Small intestine (tissue), 16 donors: ENCODE data around the gene BUD31. TPM values are rescaled to one million over a fixed set of nuclear protein-coding genes. Genes with fewer than 3 reads are reported as not detected.

Source experiments
- DNase-seq, 2 donors: peaks; one replicate each; pipeline versions ENCODE4 v3.0.0 to v3.0.0-alpha.2; 2013
- FAIRE-seq: peaks from 2 replicates; lab custom pipeline; 2012; peaks lifted over from hg19 to GRCh38; lab: Jason Lieb, UNC
- H3K27ac ChIP-seq, 3 donors: one replicate each; pipeline ENCODE4 v1.5.1; 2013; ENCODE audit warnings: low read length in 2 of 3, mild to moderate bottlenecking in 2 of 3, control low read depth in 1 of 3, inconsistent platforms in 1 of 3, low read depth in 1 of 3, moderate library complexity in 1 of 3
- H3K27me3 ChIP-seq, 3 donors: one replicate each; pipeline ENCODE4 v1.6.1; 2013; ENCODE audit warnings: low read length in 3 of 3, inconsistent platforms in 1 of 3; ENCODE audit not compliant: control insufficient read depth in 3 of 3, insufficient read depth in 3 of 3
- H3K36me3 ChIP-seq, 3 donors: one replicate each; pipeline ENCODE4 v1.6.1; 2013; ENCODE audit warnings: low read length in 3 of 3, inconsistent platforms in 1 of 3, low read depth in 1 of 3, mild to moderate bottlenecking in 1 of 3, moderate library complexity in 1 of 3; ENCODE audit not compliant: control insufficient read depth in 3 of 3, insufficient read depth in 2 of 3
- H3K4me1 ChIP-seq, 3 donors: one replicate each; pipeline ENCODE4 v1.6.1; 2013; ENCODE audit warnings: low read length in 2 of 3, inconsistent platforms in 1 of 3, low read depth in 1 of 3, mild to moderate bottlenecking in 1 of 3, moderate library complexity in 1 of 3; ENCODE audit not compliant: control insufficient read depth in 3 of 3, insufficient read depth in 2 of 3
- H3K4me3 ChIP-seq, 3 donors: one replicate each; pipeline ENCODE4 v1.5.1; 2013; ENCODE audit warnings: low read length in 3 of 3, control low read depth in 1 of 3, inconsistent platforms in 1 of 3, low read depth in 1 of 3, mild to moderate bottlenecking in 1 of 3, moderate library complexity in 1 of 3
- H3K9me3 ChIP-seq, 2 donors: one replicate each; pipeline ENCODE4 v1.6.1; 2013; ENCODE audit warnings: low read depth in 1 of 2, low read length in 1 of 2; ENCODE audit not compliant: control insufficient read depth in 2 of 2, insufficient read depth in 1 of 2
- WGBS, 3 donors: extraction: QIAGEN DNeasy Blood & Tissue Kit; methylation state at CpG; one replicate each; pipeline ENCODE4 v1.1.7; 2013; 5-methylcytosine and 5-hydroxymethylcytosine counted together
- long read RNA-seq, 10 donors: transcript quantifications; one replicate each; lab custom pipeline, GENCODE V29; 2026
- polyA plus RNA-seq, 4 donors: library from polyadenylated mRNA; stranded (reverse) in 3 of 4; unstranded in 1 of 4; fragments of 200-250 nt in 3 of 4; fragments of 120-200 nt in 1 of 4; gene quantifications; one replicate each; pipeline versions ENCODE4 v1.2.1 to v1.2.3, GENCODE V29; 2013
- donor health status: healthy with polysubstance abuse.
- donor health status: control.
- donor health status: control.
- donor health status: Bipolar disorder and iron deficiency.
- donor health status: healthy.

Gene BUD31
- polyA plus RNA-seq, result 100 to 1,000 TPM in 3 of 4 donors, 10 to 100 TPM in 1; 71.9 to 166 (median 132) TPM
- long read RNA-seq, donor 1, transcript BUD31-201 (6 exons, 1,035 nt), result minor isoform, 15 of 102 reads
- long read RNA-seq, donor 1, transcript BUD31-202 (6 exons, 1,139 nt), result major isoform, 57 of 102 reads
- long read RNA-seq, donor 1, partial matches to known transcripts, result 29 of 102 reads
- long read RNA-seq, donor 1, other reads (novel, unspliced or antisense), result 0 of 102 reads
- long read RNA-seq, donor 2, transcript BUD31-202 (6 exons, 1,139 nt), result major isoform, 10 of 19 reads
- long read RNA-seq, donor 2, partial matches to known transcripts, result 8 of 19 reads
- long read RNA-seq, donor 2, other reads (novel, unspliced or antisense), result 0 of 19 reads
- long read RNA-seq, donor 3, transcript BUD31-201 (6 exons, 1,035 nt), result minor isoform, 5 of 57 reads
- long read RNA-seq, donor 3, transcript BUD31-202 (6 exons, 1,139 nt), result major isoform, 25 of 57 reads
- long read RNA-seq, donor 3, partial matches to known transcripts, result 27 of 57 reads
- long read RNA-seq, donor 3, other reads (novel, unspliced or antisense), result 0 of 57 reads
- long read RNA-seq, donor 4, result 0 reads
- long read RNA-seq, donor 5, transcript BUD31-201 (6 exons, 1,035 nt), result major isoform, 5 of 15 reads
- long read RNA-seq, donor 5, transcript BUD31-202 (6 exons, 1,139 nt), result major isoform, 5 of 15 reads
- long read RNA-seq, donor 5, partial matches to known transcripts, result 5 of 15 reads
- long read RNA-seq, donor 5, other reads (novel, unspliced or antisense), result 0 of 15 reads
- long read RNA-seq, donor 6, transcript BUD31-202 (6 exons, 1,139 nt), result major isoform, 23 of 29 reads
- long read RNA-seq, donor 6, transcript BUD31-201 (6 exons, 1,035 nt), result minor isoform, 6 of 29 reads
- long read RNA-seq, donor 6, partial matches to known transcripts, result 0 of 29 reads
- long read RNA-seq, donor 6, other reads (novel, unspliced or antisense), result 0 of 29 reads
- long read RNA-seq, donor 7, transcript BUD31-201 (6 exons, 1,035 nt), result minor isoform, 14 of 61 reads
- long read RNA-seq, donor 7, transcript BUD31-202 (6 exons, 1,139 nt), result major isoform, 33 of 61 reads
- long read RNA-seq, donor 7, partial matches to known transcripts, result 14 of 61 reads
- long read RNA-seq, donor 7, other reads (novel, unspliced or antisense), result 0 of 61 reads
- long read RNA-seq, donor 8, transcript BUD31-202 (6 exons, 1,139 nt), result major isoform, 5 of 12 reads
- long read RNA-seq, donor 8, partial matches to known transcripts, result 5 of 12 reads
- long read RNA-seq, donor 8, other reads (novel, unspliced or antisense), result 0 of 12 reads
- long read RNA-seq, donor 9, transcript BUD31-202 (6 exons, 1,139 nt), result major isoform, 6 of 7 reads
- long read RNA-seq, donor 9, partial matches to known transcripts, result 0 of 7 reads
- long read RNA-seq, donor 9, other reads (novel, unspliced or antisense), result 0 of 7 reads
- long read RNA-seq, donor 10, transcript BUD31-201 (6 exons, 1,035 nt), result minor isoform, 9 of 59 reads
- long read RNA-seq, donor 10, transcript BUD31-202 (6 exons, 1,139 nt), result major isoform, 38 of 59 reads
- long read RNA-seq, donor 10, partial matches to known transcripts, result 10 of 59 reads
- long read RNA-seq, donor 10, other reads (novel, unspliced or antisense), result 0 of 59 reads

DNA sequence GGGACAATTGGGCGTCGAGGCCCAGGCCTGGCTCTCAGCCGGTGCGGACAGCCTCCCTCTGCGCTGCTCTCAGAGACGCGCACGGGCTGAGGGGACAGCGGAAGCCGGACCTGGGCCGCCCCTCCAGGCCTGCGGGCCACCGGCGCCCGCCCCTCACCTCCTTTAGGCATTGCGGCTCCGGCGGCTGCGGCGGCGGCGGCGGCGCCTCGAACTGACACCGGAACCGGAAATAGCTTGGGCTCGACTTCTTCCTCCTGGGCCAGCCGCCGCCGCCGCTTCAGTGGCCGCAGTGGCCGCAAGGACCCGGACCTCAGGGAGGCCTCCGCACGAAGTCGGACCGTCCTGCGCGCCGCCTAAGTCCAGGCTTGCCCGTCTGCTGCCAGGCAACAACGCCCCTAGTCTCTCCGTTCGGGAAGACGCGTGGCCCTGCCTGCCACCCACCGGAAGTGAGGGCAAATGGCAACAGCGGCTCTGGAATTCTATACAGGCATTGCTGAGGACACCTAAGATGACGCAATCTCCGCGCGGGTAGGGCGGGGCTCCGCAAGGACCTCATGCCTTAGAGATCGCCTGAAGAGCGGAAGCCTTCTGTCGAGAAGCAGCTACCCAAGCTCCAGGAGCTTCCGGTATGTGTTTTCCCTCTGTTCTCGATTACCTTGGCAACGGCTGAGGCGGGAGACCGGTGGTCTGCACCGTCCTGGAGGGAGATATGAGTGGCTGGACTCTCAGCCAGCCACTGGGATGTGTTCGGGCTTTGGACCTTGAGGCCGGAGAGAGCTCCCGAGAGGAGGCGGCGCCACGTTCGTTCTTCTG lies at the start of gene BUD31, which contains the start of gene PDAP1:
Gene BUD31 (plus strand): TSS at position 591 of the 813 bp plus-strand sequence. CDS start 2,124 bp downstream, outside the sequence.
Gene PDAP1 (minus strand): TSS at position 219 of the 813 bp plus-strand sequence. CDS start 49 bp downstream, at position 170.
- FAIRE-seq, result no peak
- H3K4me1 ChIP-seq, result peaks cover 5 to 17% (median 13%) of the 10 kb centered on the region in 3 donors

DNA sequence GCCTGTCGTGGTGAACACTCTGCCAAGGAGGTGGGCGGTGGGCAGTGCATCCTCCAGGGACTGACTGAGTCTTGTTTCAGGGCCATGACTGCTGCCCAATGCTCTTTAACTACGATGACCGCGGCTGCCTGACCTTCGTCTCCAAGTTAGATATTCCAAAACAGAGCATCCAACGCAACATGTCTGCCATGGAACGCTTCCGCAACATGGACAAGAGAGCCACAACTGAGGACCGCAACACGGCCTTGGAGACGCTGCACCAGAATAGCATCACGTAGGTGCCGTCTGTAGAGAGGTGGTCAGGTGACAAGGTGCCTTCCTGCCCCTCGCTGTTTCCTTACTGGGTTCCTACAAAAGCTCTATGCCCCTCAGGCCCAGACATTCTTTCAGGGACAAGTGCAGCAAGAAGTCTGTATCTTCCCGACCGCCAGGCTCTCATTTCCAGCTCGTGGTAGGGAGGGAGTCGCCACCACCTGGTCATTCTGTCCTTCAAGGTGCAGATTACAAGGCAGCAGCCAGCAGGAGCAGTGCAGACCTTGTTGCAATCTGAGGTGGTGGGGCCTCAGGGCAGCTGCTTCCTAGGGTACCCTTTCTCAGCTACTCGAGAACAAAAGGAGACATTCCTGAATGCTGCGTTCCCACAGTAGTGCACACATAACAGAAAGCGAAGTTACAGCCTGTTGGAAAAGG lies 49.2 kb upstream of the BUD31 start:
- Histone ChIP-seq H3K4me3 (no peak overlapping the region), H3K27me3 (no peaks in the 10 kb centered on the region), H3K36me3 (peaks cover 27 to 80% (median 29%) of the 10 kb centered on the region in 3 donors), H3K27ac (no peak overlapping the region), H3K9me3 (no peaks in the 10 kb centered on the region), H3K4me1 (no peaks in the 10 kb centered on the region)
- FAIRE-seq, result no peak
- no peak for DNase-seq
- 90 to 92% (median 91%) methylated on average over 22 of the region's 22 CpGs for WGBS, 3 donors

More for the DNA sequence above, at the start of gene BUD31, which contains the start of gene PDAP1:
- no peaks in the 10 kb centered on the region for H3K27me3 ChIP-seq
- no peaks in the 10 kb centered on the region for H3K9me3 ChIP-seq
- DNase-seq, result peak; percentile 95 to 98
- peak within 1 kb of the TSS; percentile 79 to 88 (median 87) for H3K4me3 ChIP-seq
- peaks cover 7 to 47% (median 12%) of the 10 kb centered on the region in 3 donors for H3K36me3 ChIP-seq
- 0% methylated on average over 44 to 72 of the region's 72 CpGs for WGBS, 3 donors
- peak within 1 kb of the TSS; percentile 74 to 99 (median 98) for H3K27ac ChIP-seq

DNA sequence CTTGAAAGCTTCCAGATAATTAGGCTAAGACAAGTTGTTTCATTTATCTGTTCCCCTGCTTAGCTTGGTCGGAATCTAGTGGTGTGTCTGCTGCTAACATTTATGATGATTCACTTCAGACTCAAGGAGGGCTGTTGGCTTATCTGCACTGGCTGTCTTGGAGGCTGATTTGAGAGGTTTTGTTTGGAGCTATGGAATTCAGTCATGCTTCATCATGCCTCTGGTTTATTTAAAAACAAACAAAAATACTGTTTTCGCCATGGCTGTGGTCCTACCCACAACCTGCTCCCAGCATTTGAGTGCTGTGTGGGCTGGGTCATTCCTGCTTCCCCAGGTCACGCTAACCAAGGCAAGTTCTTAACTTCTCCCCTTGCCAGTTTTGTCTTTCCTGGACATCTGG lies 46.0 kb upstream of the BUD31 start:
- 85 to 95% (median 90%) methylated on average over 3 of the region's 3 CpGs for WGBS, 3 donors
- Histone ChIP-seq H3K4me3 (no peak overlapping the region), H3K9me3 (no peaks in the 10 kb centered on the region), H3K27me3 (no peaks in the 10 kb centered on the region), H3K36me3 (peaks cover 20 to 87% (median 32%) of the 10 kb centered on the region in 3 donors), H3K4me1 (no peaks in the 10 kb centered on the region), H3K27ac (no peak overlapping the region)
- FAIRE-seq (no peak), DNase-seq (no peak)

DNA sequence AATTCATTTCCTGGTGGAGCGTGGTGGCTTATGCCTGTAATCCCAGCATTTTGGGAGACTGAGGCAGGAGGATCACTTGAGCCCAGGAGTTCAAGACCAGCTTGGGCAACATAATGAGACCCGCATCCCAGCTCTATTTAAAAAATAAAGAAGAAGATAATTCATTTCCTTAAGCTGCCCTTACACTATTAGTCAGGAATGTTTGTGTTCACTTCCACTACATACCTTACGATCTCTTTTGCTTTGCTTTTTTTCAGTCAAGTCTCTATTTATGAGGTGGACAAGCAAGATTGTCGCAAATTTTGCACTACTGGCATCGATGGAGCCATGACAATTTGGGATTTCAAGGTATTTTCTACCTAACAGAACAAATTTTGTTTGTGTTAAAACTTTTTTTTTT lies 45.5 kb upstream of the BUD31 start:
- 93 to 96% (median 94%) methylated on average over 5 of the region's 5 CpGs for WGBS, 3 donors
- peaks cover 16 to 83% (median 27%) of the 10 kb centered on the region in 3 donors for H3K36me3 ChIP-seq
- no peaks in the 10 kb centered on the region for H3K27me3 ChIP-seq
- no peak overlapping the region for H3K4me3 ChIP-seq
- H3K9me3 ChIP-seq, result no peaks in the 10 kb centered on the region
- FAIRE-seq (no peak), DNase-seq (no peak)
- H3K27ac ChIP-seq, result no peak overlapping the region
- H3K4me1 ChIP-seq, result no peaks in the 10 kb centered on the region

DNA sequence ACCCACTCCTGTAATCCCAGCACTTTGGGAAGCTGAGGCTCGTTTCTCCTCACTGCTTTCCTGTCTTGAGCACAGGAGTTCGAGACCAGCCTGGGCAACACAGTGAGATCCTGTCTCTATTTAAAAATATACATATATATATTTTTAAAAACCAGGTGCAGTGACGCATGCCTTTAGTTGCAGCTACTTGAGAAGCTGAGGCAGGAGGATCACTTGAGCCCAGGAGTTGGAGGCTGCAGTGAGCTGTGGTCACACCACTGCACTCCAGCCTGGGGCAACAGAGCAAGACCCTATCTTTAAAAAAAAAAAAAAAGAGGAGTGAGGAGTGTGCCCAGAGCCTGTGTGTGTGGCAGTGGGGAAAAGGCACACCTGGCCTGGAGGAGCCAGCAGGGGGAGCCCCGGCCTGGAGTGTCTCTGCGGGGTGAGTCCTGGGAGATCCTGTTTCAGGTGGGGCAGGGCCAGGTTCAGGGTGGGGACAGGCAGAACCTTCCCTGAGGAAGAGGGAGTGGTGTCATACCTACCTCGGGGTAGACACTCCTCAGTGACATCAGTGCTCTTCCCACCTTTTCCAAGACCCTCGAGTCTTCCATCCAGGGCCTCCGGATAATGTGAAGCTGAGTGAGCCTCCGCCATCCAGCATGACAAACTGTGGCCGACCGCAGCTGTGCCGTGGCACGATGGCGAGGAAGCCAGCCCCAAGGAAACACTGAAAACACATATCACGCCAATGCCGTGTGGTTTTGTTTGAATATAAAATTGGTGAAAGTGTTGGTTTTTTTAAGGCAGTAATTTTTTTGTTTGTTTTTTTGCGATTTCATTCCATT lies 43.2 kb upstream of the BUD31 start:
- Histone ChIP-seq H3K27me3 (no peaks in the 10 kb centered on the region), H3K4me1 (no peaks in the 10 kb centered on the region), H3K9me3 (no peaks in the 10 kb centered on the region), H3K27ac (no peak overlapping the region), H3K36me3 (peaks cover 3 to 79% (median 14%) of the 10 kb centered on the region in 3 donors), H3K4me3 (no peak overlapping the region)
- peak; percentile 66 to 73 for DNase-seq
- FAIRE-seq, result no peak
- WGBS, 3 donors, result 75 to 80% (median 78%) methylated on average over 17 of the region's 17 CpGs

DNA sequence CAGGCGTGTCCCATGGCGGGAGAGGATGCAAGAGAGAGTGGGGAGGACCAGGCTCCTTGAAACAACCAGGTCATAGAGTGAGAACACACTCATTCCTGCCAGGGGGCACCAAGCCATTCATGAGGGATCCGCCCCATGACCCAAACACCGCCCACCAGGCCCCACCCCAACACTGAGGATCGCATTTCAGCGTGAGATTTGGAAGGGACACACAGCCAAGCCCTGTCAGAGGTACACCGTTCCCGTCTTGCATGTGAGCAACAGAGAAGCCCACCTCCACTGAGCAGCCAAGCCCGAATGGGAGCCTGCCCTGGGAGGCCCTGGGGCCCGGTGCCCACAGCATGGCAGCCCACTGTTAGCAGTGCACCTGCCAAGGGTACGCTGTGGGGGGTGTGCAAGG lies 42.1 kb upstream of the BUD31 start:
- Histone ChIP-seq H3K4me1 (no peaks in the 10 kb centered on the region), H3K27me3 (no peaks in the 10 kb centered on the region), H3K9me3 (no peaks in the 10 kb centered on the region), H3K36me3 (peaks cover 0 to 73% (median 13%) of the 10 kb centered on the region in 3 donors), H3K4me3 (no peak overlapping the region), H3K27ac (no peak overlapping the region)
- DNase-seq (no peak), FAIRE-seq (no peak)
- WGBS, 3 donors, result 84 to 97% (median 93%) methylated on average over 11 of the region's 11 CpGs
